Astrocyte (in vitro differentiated cells and primary cell): Measurements from ENCODE around the gene SPATA32. TPM values are rescaled to one million over a fixed set of nuclear protein-coding genes. Genes with fewer than 3 reads are reported as not detected.
A peak's percentile ranks its signal among the peaks of the same experiment; 100 is the strongest.

Experiments used
- DNase-seq: peaks from one replicate; pipeline ENCODE4 v3.0.0-alpha.2; 2010; ENCODE audit warnings: low read depth
- FAIRE-seq: peaks from 2 replicates; lab custom pipeline; 2011; peaks lifted over from hg19 to GRCh38; lab: Jason Lieb, UNC
- H2AFZ ChIP-seq: 2 replicates; pipeline ENCODE4 v1.6.0; 2012; ENCODE audit warnings: low read depth, low read length, inconsistent platforms
- H3K27ac ChIP-seq: 2 replicates; pipeline ENCODE4 v1.5.1; 2011; ENCODE audit warnings: low read depth, low read length, inconsistent platforms
- H3K27me3 ChIP-seq: 2 replicates; pipeline ENCODE4 v1.6.0; 2011; ENCODE audit warnings: low read length, inconsistent platforms; ENCODE audit not compliant: insufficient read depth
- H3K36me3 ChIP-seq: 2 replicates; pipeline ENCODE4 v1.5.1; 2011; ENCODE audit warnings: low read length, inconsistent platforms; ENCODE audit not compliant: insufficient read depth
- H3K4me1 ChIP-seq: 2 replicates; pipeline ENCODE4 v1.5.1; 2011; ENCODE audit warnings: low read length, inconsistent platforms; ENCODE audit not compliant: insufficient read depth
- H3K4me2 ChIP-seq: 2 replicates; pipeline ENCODE4 v1.6.0; 2012; ENCODE audit warnings: low read length, inconsistent platforms
- H3K4me3 ChIP-seq: 2 replicates; pipeline ENCODE4 v1.5.1; 2011; ENCODE audit warnings: low read depth, mild to moderate bottlenecking, low read length, inconsistent platforms; ENCODE audit not compliant: insufficient read depth
- H3K79me2 ChIP-seq: 2 replicates; pipeline ENCODE4 v1.6.0; 2012; ENCODE audit warnings: mild to moderate bottlenecking, low read length, inconsistent platforms; ENCODE audit not compliant: insufficient read depth
- H3K9ac ChIP-seq: 2 replicates; pipeline ENCODE4 v1.6.0; 2012; ENCODE audit warnings: mild to moderate bottlenecking, low read length, inconsistent platforms
- H3K9me3 ChIP-seq: 2 replicates; pipeline ENCODE4 v1.5.1; 2012; ENCODE audit warnings: low read depth, mild to moderate bottlenecking, low read length, inconsistent platforms; ENCODE audit not compliant: insufficient read depth
- H4K20me1 ChIP-seq: 2 replicates; pipeline ENCODE4 v1.6.0; 2012; ENCODE audit warnings: low read length, inconsistent platforms; ENCODE audit not compliant: insufficient read depth
- H3K27ac Mint-ChIP-seq: one replicate; pipeline ENCODE4 v1.8.0; 2021; ENCODE audit warnings: mild to moderate bottlenecking, mixed read lengths; ENCODE audit not compliant: unreplicated experiment
- H3K27me3 Mint-ChIP-seq: one replicate; pipeline ENCODE4 v1.8.0; 2021; ENCODE audit warnings: low read depth, mixed read lengths; ENCODE audit not compliant: unreplicated experiment
- H3K36me3 Mint-ChIP-seq: one replicate; pipeline ENCODE4 v1.8.0; 2021; ENCODE audit warnings: low read depth, mixed read lengths; ENCODE audit not compliant: unreplicated experiment
- H3K4me1 Mint-ChIP-seq: one replicate; pipeline ENCODE4 v1.8.0; 2021; ENCODE audit warnings: low read depth, mixed read lengths; ENCODE audit not compliant: unreplicated experiment
- H3K4me3 Mint-ChIP-seq: one replicate; pipeline ENCODE4 v1.8.0; 2021; ENCODE audit warnings: mild to moderate bottlenecking, moderate library complexity, mixed read lengths; ENCODE audit not compliant: unreplicated experiment
- H3K9me3 Mint-ChIP-seq: one replicate; pipeline ENCODE4 v1.8.0; 2021; ENCODE audit warnings: mild to moderate bottlenecking, mixed read lengths; ENCODE audit not compliant: unreplicated experiment
- CTCF ChIP-seq: IDR thresholded peaks from 2 replicates; pipeline ENCODE4 v1.5.1; 2011; ENCODE audit warnings: low read depth, mild to moderate bottlenecking, inconsistent platforms, low read length, moderate library complexity; ENCODE audit not compliant: insufficient read depth
- EZH2 ChIP-seq: IDR thresholded peaks from 2 replicates; pipeline ENCODE4 v1.6.1; 2012; ENCODE audit warnings: mild to moderate bottlenecking, low read length, inconsistent platforms; ENCODE audit not compliant: insufficient read depth
- total RNA-seq: library from RNA; stranded (reverse); gene quantifications from 2 replicates; pipeline ENCODE4 v1.2.1, GENCODE V29; 2021

The SPATA32 gene
- total RNA-seq, 1 donor from 2014 or later: not detected

GRCh38 chr17:45224671-45225050, 37.2 kb downstream of the SPATA32 start:
- Histone ChIP-seq H3K4me2 (no peak overlapping the region), H3K9ac (no peak overlapping the region), H3K4me3 (no peak overlapping the region), H3K27ac (no peak overlapping the region), H3K79me2 (no peaks in the 10 kb centered on the region), H3K27me3 (peaks cover 21% of the 10 kb centered on the region), H2AFZ (no peak overlapping the region), H4K20me1 (no peaks in the 10 kb centered on the region), H3K9me3 (no peaks in the 10 kb centered on the region), H3K36me3 (no peaks in the 10 kb centered on the region), H3K4me1 (peaks cover 17% of the 10 kb centered on the region)
- H3K4me1 Mint-ChIP-seq: peaks cover 12% of the 10 kb centered on the region
- H3K27ac Mint-ChIP-seq: no peak overlapping the region
- FAIRE-seq (no peak), DNase-seq (no peak)
- TF ChIP-seq CTCF: no peak
- no peak for TF ChIP-seq EZH2
- H3K27me3 Mint-ChIP-seq: peaks cover 17% of the 10 kb centered on the region
- H3K36me3 Mint-ChIP-seq: no peaks in the 10 kb centered on the region
- no peak overlapping the region for H3K4me3 Mint-ChIP-seq
- no peaks in the 10 kb centered on the region for H3K9me3 Mint-ChIP-seq

GRCh38 chr17:45223539-45224528, 38.1 kb downstream of the SPATA32 start:
- no peak overlapping the region for H3K27ac Mint-ChIP-seq
- FAIRE-seq: no peak
- no peaks in the 10 kb centered on the region for H3K9me3 Mint-ChIP-seq
- TF ChIP-seq CTCF (no peak), EZH2 (no peak)
- H3K4me2 ChIP-seq: no peak overlapping the region
- no peaks in the 10 kb centered on the region for H3K9me3 ChIP-seq
- no peaks in the 10 kb centered on the region for H3K36me3 Mint-ChIP-seq
- H3K4me1 Mint-ChIP-seq: peaks cover 11% of the 10 kb centered on the region
- H3K27me3 Mint-ChIP-seq: peaks cover 17% of the 10 kb centered on the region
- H2AFZ ChIP-seq: no peak overlapping the region
- peak overlapping the region; percentile 40 for H3K4me3 Mint-ChIP-seq
- H3K4me3 ChIP-seq: no peak overlapping the region
- peaks cover 10% of the 10 kb centered on the region for H3K4me1 ChIP-seq
- no peak overlapping the region for H3K27ac ChIP-seq
- no peak for DNase-seq
- no peaks in the 10 kb centered on the region for H3K36me3 ChIP-seq
- H3K79me2 ChIP-seq: no peaks in the 10 kb centered on the region
- no peaks in the 10 kb centered on the region for H4K20me1 ChIP-seq
- H3K27me3 ChIP-seq: peaks cover 21% of the 10 kb centered on the region
- H3K9ac ChIP-seq: no peak overlapping the region
